Common myeloid progenitor, CD34-positive (primary cell): ENCODE measurements around the gene PSIP1.
"Not testable (repeated sequence)": the region's sequence is repeated elsewhere in the genome, so short reads cannot be mapped to it uniquely, and the experiment has no call there.

Source experiments
- CTCF ChIA-PET: fragments of 350-600 bp; sonication (Branson Sonifier 250); formaldehyde crosslinking; loops from one replicate; lab custom pipeline; 2021; ENCODE audit warnings: antibody characterized with exemption; lab: Charles Lee
- POLR2A ChIA-PET: fragments of 350-600 bp; sonication (Branson Sonifier 250); formaldehyde crosslinking; loops from one replicate; lab custom pipeline; 2021; ENCODE audit warnings: antibody characterized with exemption; lab: Charles Lee
- DNase-seq, 3 donors: peaks; one replicate each; pipeline versions ENCODE4 v3.0.0 to v3.0.0-alpha.2; 2013
- H3K27ac ChIP-seq, 2 experiments: 1 replicate in 1 of 2; 2 replicates in 1 of 2; pipeline ENCODE4 v1.7.0; 2013; ENCODE audit warnings: inconsistent platforms in 2 of 2, low read length in 2 of 2, mild to moderate bottlenecking in 2 of 2, low read depth in 1 of 2, moderate library complexity in 1 of 2; ENCODE audit not compliant: severe bottlenecking in 2 of 2, insufficient read depth in 1 of 2, poor library complexity in 1 of 2
- H3K27me3 ChIP-seq, 5 experiments: replicated peaks in 2 of 5; 1 replicate in 3 of 5; 2 replicates in 2 of 5; pipeline versions ENCODE4 v1.6.1 to v1.7.0; 2013; ENCODE audit warnings: low read length in 4 of 5, mild to moderate bottlenecking in 2 of 5, moderate library complexity in 2 of 5, inconsistent platforms in 1 of 5; ENCODE audit not compliant: insufficient read depth in 5 of 5, control insufficient read depth in 4 of 5
- H3K36me3 ChIP-seq, 4 experiments: 1 replicate in 2 of 4; 2 replicates in 2 of 4; pipeline versions ENCODE4 v1.6.1 to v1.7.0; 2013; ENCODE audit warnings: low read length in 3 of 4, control low read depth in 1 of 4, mild to moderate bottlenecking in 1 of 4; ENCODE audit not compliant: control insufficient read depth in 4 of 4, insufficient read depth in 4 of 4
- H3K4me1 ChIP-seq, 4 experiments: 1 replicate in 3 of 4; 2 replicates in 1 of 4; pipeline versions ENCODE4 v1.6.1 to v1.7.1; 2013; ENCODE audit warnings: low read length in 3 of 4, mild to moderate bottlenecking in 3 of 4, control low read depth in 1 of 4, inconsistent platforms in 1 of 4, moderate library complexity in 1 of 4; ENCODE audit not compliant: control insufficient read depth in 4 of 4, insufficient read depth in 4 of 4; ENCODE audit errors: control extremely low read depth in 1 of 4
- H3K4me3 ChIP-seq, 7 experiments: 1 replicate in 4 of 7; 2 replicates in 3 of 7; pipeline versions ENCODE4 v1.5.1 to v1.7.0; 2013; ENCODE audit warnings: mild to moderate bottlenecking in 7 of 7, low read length in 6 of 7, moderate library complexity in 6 of 7, inconsistent platforms in 2 of 7, low read depth in 2 of 7, control low read depth in 1 of 7; ENCODE audit not compliant: insufficient read depth in 4 of 7, control insufficient read depth in 1 of 7; ENCODE audit errors: extremely low read depth in 1 of 7
- H3K9me3 ChIP-seq, 5 experiments: 1 replicate in 4 of 5; 2 replicates in 1 of 5; pipeline versions ENCODE4 v1.6.1 to v1.7.1; 2013; ENCODE audit warnings: low read length in 4 of 5, mild to moderate bottlenecking in 2 of 5, inconsistent platforms in 1 of 5, low read depth in 1 of 5, moderate library complexity in 1 of 5; ENCODE audit not compliant: control insufficient read depth in 4 of 5, insufficient read depth in 2 of 5; ENCODE audit errors: control extremely low read depth in 1 of 5
- WGBS: methylation state at CpG from one replicate; pipeline ENCODE4 v1.1.5; 2013; ENCODE audit not compliant: insufficient coverage; 5-methylcytosine and 5-hydroxymethylcytosine counted together

The PSIP1 gene

GRCh38 chr9:15444141-15444540 is 66.6 kb downstream of the PSIP1 start:
- ChIA-PET CTCF (interaction anchor here (1.6 kb wide), 1 partner anchor 14 kb away, joined by 4 read pairs; no protein-coding TSS in a partner anchor), POLR2A (interaction anchor here (0.6 kb wide), 1 partner anchor 59 kb away, joined by 3 read pairs; no protein-coding TSS in a partner anchor)
- Histone ChIP-seq H3K4me1 (no peaks in the 10 kb centered on the region), H3K27me3 (no peaks in the 10 kb centered on the region), H3K36me3 (peaks cover 29 to 72% (median 58%) of the 10 kb centered on the region in 4 experiments), H3K9me3 (peaks cover 0 to 7% (median 0%) of the 10 kb centered on the region in 5 experiments), H3K4me3 (no peak overlapping the region), H3K27ac (no peak overlapping the region)
- 100% methylated on average over 1 of the region's 3 CpGs for WGBS
- DNase-seq = no peak

- H3K27ac ChIP-seq, H3K27me3 ChIP-seq, POLR2A ChIA-PET, H3K9me3 ChIP-seq, DNase-seq, H3K4me3 ChIP-seq, H3K4me1 ChIP-seq, CTCF ChIA-PET: not testable (repeated sequence)
- peaks cover 29 to 64% (median 45%) of the 10 kb centered on the region in 4 experiments for H3K36me3 ChIP-seq
- 99% methylated on average over 19 of the region's 33 CpGs for WGBS
These were observed 68.5 kb downstream of the PSIP1 start for GRCh38 chr9:15442264-15442663.

DNA sequence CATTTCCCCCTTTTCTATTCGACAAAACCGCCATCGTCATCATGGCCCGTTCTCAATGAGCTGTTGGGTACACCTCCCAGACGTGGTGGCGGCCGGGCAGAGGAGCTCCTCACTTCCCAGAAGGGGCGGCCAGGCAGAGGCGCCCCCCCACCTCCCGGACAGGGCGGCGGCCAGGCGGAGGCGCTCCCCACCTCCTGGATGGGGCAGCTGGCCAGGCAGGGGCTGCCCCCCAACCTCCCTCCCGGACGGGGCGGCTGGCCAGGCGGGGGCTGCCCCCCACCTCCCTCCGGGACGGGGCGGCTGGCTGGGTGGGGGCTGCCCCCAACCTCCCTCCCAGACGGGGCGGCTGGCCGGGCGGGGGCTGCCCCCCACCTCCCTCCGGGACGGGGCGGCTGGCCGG is 68.9 kb downstream of the PSIP1 start:
- peaks cover 29 to 65% (median 41%) of the 10 kb centered on the region in 4 experiments for H3K36me3 ChIP-seq
- DNase-seq, POLR2A ChIA-PET, CTCF ChIA-PET, H3K4me3 ChIP-seq, H3K27ac ChIP-seq, H3K27me3 ChIP-seq, H3K4me1 ChIP-seq, H3K9me3 ChIP-seq: not testable (repeated sequence)
- no CpG with 5 or more reads among the region's 29 CpGs for WGBS

GRCh38 chr9:15438891-15439290 is 71.9 kb downstream of the PSIP1 start:
- H3K27me3 ChIP-seq = no peaks in the 10 kb centered on the region
- no peak overlapping the region for H3K27ac ChIP-seq
- no peak for DNase-seq
- POLR2A ChIA-PET = no interaction called here
- H3K36me3 ChIP-seq = peaks cover 22 to 64% (median 32%) of the 10 kb centered on the region in 4 experiments
- CTCF ChIA-PET = interaction anchor here (2.5 kb wide), 1 partner anchor 15 kb away, joined by 5 read pairs; the partner anchor contains the start of gene SNAPC3
- no peak overlapping the region for H3K4me3 ChIP-seq
- peaks cover 0 to 7% (median 0%) of the 10 kb centered on the region in 5 experiments for H3K9me3 ChIP-seq
- H3K4me1 ChIP-seq = no peaks in the 10 kb centered on the region
- WGBS = 100% methylated on average over 3 of the region's 7 CpGs

GRCh38 chr9:15433661-15434060 is 77.1 kb downstream of the PSIP1 start:
- no peak for DNase-seq
- Histone ChIP-seq H3K9me3 (no peaks in the 10 kb centered on the region), H3K4me1 (no peaks in the 10 kb centered on the region), H3K27me3 (no peaks in the 10 kb centered on the region), H3K27ac (no peak overlapping the region), H3K4me3 (no peak overlapping the region), H3K36me3 (peaks cover 13 to 54% (median 27%) of the 10 kb centered on the region in 4 experiments)
- ChIA-PET POLR2A (no interaction called here), CTCF (interaction anchor here (2.0 kb wide), 1 partner anchor 19 kb away, joined by 5 read pairs; no protein-coding TSS in a partner anchor)
- no CpG with 5 or more reads among the region's 3 CpGs for whole genome bisulfite sequencing

DNA sequence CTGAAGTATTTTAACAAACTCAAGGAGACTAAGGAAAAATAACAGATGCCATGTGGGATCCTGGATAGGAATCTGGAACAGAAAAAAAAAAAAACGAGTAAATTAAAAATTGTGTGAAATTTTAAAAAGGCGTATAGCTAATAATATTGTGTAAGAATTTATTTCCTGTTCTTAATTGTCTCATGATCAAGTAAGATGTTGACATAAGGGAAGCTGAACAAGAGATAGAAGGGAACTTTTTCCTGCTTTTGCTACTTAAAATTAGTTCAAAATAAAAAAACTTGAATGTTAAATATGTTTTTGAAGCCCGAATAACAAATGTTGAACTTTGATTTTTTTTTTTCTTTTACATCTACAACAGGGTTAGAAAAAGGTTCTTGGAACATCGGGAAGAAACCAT is 77.6 kb downstream of the PSIP1 start:
- no CpG with 5 or more reads among the region's 4 CpGs for WGBS
- Histone ChIP-seq H3K27ac (no peak overlapping the region), H3K36me3 (peaks cover 13 to 53% (median 26%) of the 10 kb centered on the region in 4 experiments), H3K4me1 (no peaks in the 10 kb centered on the region), H3K27me3 (no peaks in the 10 kb centered on the region), H3K4me3 (no peak overlapping the region), H3K9me3 (no peaks in the 10 kb centered on the region)
- CTCF ChIA-PET = interaction anchor here (1.7 to 2.0 kb wide), 2 partner anchors 19 to 155 kb away, joined by 4 to 5 read pairs; no protein-coding TSS in a partner anchor
- POLR2A ChIA-PET = interaction anchor here (0.6 kb wide), 1 partner anchor 114 kb away, joined by 3 read pairs; no protein-coding TSS in a partner anchor
- no peak for DNase-seq
